Gastrocnemius medialis (tissue), 4 donors: ENCODE results near the gene SLC25A1. TPM values are rescaled to one million over a fixed set of nuclear protein-coding genes. Genes with fewer than 3 reads are reported as not detected.

Experiments
- ATAC-seq, 2 donors: fragments of 150-250 bp; one replicate each; pipeline ENCODE4 v1.9.1; 2016
- DNase-seq, 2 donors: peaks; one replicate each; pipeline ENCODE4 v3.0.0-alpha.2; 2019
- H3K27ac ChIP-seq, 4 donors: fragments of 200-600 bp; sonication (generic); 1 replicate in 1 of 4; 2 replicates in 3 of 4; pipeline ENCODE4 v1.5.1; 2016 to 2018; ENCODE audit warnings: mild to moderate bottlenecking in 2 of 4, moderate library complexity in 1 of 4
- H3K27me3 ChIP-seq, 3 donors: fragments of 200-600 bp; sonication (generic) in 2 of 3; 1 replicate in 1 of 3; 2 replicates in 2 of 3; pipeline versions ENCODE4 v1.5.1 to v1.6.0; 2016 to 2019; ENCODE audit warnings: mild to moderate bottlenecking in 1 of 3, moderate library complexity in 1 of 3
- H3K36me3 ChIP-seq, 2 donors: fragments of 200-600 bp; sonication (generic) in 1 of 2; one replicate each; pipeline ENCODE4 v1.5.1; 2017 to 2018
- H3K4me1 ChIP-seq, 2 donors: fragments of 200-600 bp; sonication (generic) in 1 of 2; one replicate each; pipeline ENCODE4 v1.5.1; 2016 to 2017; ENCODE audit warnings: mild to moderate bottlenecking in 2 of 2
- H3K4me3 ChIP-seq, 4 donors: fragments of 200-600 bp; sonication (generic) in 3 of 4; 1 replicate in 1 of 4; 2 replicates in 3 of 4; pipeline ENCODE4 v1.5.1; 2016 to 2019; ENCODE audit warnings: mild to moderate bottlenecking in 2 of 4
- H3K9me3 ChIP-seq, 3 donors: fragments of 200-600 bp; sonication (generic) in 2 of 3; 1 replicate in 1 of 3; 2 replicates in 2 of 3; pipeline ENCODE4 v1.5.1; 2016 to 2019
- POLR2A ChIP-seq, 2 donors: fragments of 450-650 bp; IDR thresholded peaks; one replicate each; pipeline ENCODE4 v1.6.1; 2017; ENCODE audit warnings: antibody characterized with exemption in 2 of 2, mild to moderate bottlenecking in 2 of 2, moderate library complexity in 2 of 2
- in situ Hi-C, 4 donors: fragments of 200-750 bp; cut with MboI; loops; one replicate each; pipeline versions ENCODE4 v1.15.0 to v1.8.0; 2017; ENCODE audit warnings: low sequenced_read_pairs in 4 of 4
- intact Hi-C: fragments of 100-400 bp; cut with DNase I; formaldehyde crosslinking; loops from one replicate; pipeline ENCODE4 v1.15.1; 2023; ENCODE audit warnings: low total_unique reads
- total RNA-seq, 4 donors: library from RNA; depleted of rRNA; stranded (reverse); fragments of >200 nt; gene quantifications; one replicate each; pipeline versions ENCODE4 v1.1.0 to v1.2.3, GENCODE V29; 2016
- TF ChIP-seq, protein P1 (sequence below), 5 experiments: fragments of 450-650 bp in 3 of 5; fragments of 200-600 bp in 2 of 5; sonication (generic) in 2 of 5; IDR thresholded peaks in 4 of 5; conservative IDR thresholded peaks in 1 of 5; 1 replicate in 4 of 5; 2 replicates in 1 of 5; pipeline ENCODE4 v1.5.1; 2016 to 2019; ENCODE audit warnings: antibody characterized with exemption in 5 of 5, mild to moderate bottlenecking in 3 of 5, moderate library complexity in 3 of 5

The SLC25A1 gene
- total RNA-seq, 4 donors from 2014 or later: 10.5 to 16.6 (median 13.5) TPM

DNA sequence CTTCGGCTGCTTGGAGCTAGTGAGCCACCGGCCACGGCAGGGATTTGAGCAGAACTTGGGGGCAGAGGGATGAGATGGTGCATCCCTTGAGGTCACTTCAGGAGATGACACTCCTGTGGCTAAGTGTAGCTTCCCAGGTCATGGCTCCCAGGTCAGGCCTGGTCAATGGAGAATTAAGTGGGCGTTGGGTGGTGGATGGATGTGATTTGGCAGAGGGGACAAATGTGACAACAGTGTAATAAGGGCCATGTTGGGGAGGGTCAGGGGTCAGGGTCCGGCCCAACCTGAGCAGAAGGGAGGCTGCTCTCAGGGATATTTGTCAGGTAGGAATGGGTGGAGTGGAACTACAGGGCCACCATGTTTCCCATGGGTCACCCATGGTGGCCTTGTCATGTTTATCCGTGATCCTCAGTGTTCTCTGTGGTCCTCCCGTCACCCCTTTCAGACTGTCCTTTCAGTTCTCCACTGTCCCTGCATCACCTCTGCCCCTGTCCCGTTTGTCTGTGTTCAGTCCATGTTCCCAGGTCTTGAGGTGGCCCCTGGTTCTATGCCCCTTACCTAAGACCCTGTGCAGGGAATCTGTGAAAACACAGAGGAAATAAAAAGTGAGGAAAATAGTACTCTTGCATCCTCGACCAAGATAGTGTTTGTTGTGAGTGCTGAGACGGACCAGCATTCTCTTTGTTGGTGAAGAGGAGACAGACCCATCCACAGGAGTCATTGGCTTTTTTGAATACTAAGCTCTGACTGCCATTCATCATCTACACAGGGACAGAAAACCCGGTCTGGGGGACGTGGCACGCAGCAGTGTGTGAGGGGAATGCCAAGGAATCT lies 6.1 kb downstream of the SLC25A1 start:
- intact Hi-C loops: no loop called here
- no peaks in the 10 kb centered on the region for H3K9me3 ChIP-seq
- TF ChIP-seq, protein P1, sequence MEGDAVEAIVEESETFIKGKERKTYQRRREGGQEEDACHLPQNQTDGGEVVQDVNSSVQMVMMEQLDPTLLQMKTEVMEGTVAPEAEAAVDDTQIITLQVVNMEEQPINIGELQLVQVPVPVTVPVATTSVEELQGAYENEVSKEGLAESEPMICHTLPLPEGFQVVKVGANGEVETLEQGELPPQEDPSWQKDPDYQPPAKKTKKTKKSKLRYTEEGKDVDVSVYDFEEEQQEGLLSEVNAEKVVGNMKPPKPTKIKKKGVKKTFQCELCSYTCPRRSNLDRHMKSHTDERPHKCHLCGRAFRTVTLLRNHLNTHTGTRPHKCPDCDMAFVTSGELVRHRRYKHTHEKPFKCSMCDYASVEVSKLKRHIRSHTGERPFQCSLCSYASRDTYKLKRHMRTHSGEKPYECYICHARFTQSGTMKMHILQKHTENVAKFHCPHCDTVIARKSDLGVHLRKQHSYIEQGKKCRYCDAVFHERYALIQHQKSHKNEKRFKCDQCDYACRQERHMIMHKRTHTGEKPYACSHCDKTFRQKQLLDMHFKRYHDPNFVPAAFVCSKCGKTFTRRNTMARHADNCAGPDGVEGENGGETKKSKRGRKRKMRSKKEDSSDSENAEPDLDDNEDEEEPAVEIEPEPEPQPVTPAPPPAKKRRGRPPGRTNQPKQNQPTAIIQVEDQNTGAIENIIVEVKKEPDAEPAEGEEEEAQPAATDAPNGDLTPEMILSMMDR (IDR thresholded peaks at IDR 0.05 in 4 of 5, conservative IDR thresholded peaks at IDR 0.05 in 1 of 5): no peak
- DNase-seq (peak in 1 of 2 donors; percentile 26), ATAC-seq (peak; percentile 1 to 7)
- in situ Hi-C loops: no loop called here
- peaks cover 15 to 23% (median 22%) of the 10 kb centered on the region in 3 donors for H3K27me3 ChIP-seq
- peaks cover 47 to 57% of the 10 kb centered on the region in 2 donors for H3K4me1 ChIP-seq
- H3K36me3 ChIP-seq: peaks cover 0 to 9% of the 10 kb centered on the region in 2 donors
- H3K27ac ChIP-seq: peak overlapping the region; percentile 92 to 97 (median 93)
- H3K4me3 ChIP-seq: peak overlapping the region; percentile 86 to 98 (median 93)

- in situ Hi-C loops (no loop called here), intact Hi-C loops (no loop called here)
- no peak for TF ChIP-seq POLR2A (IDR thresholded peaks at IDR 0.05)
- TF ChIP-seq, protein P1 (IDR thresholded peaks at IDR 0.05 in 4 of 5, conservative IDR thresholded peaks at IDR 0.05 in 1 of 5): no peak
- H3K36me3 ChIP-seq: no peaks in the 10 kb centered on the region
- peak overlapping the region in 1 of 4 donors; percentile 97 for H3K27ac ChIP-seq
- DNase-seq (no peak), ATAC-seq (no peak)
- H3K9me3 ChIP-seq: no peaks in the 10 kb centered on the region
- peaks cover 23 to 40% (median 30%) of the 10 kb centered on the region in 3 donors for H3K27me3 ChIP-seq
- H3K4me3 ChIP-seq: peak overlapping the region in 2 of 4 donors; percentile 35 to 36
- peaks cover 37 to 50% of the 10 kb centered on the region in 2 donors for H3K4me1 ChIP-seq
Measured at GRCh38 chr22:19169947-19170318, 8.6 kb downstream of the SLC25A1 start.

GRCh38 chr22:19169002-19169946 lies 9.3 kb downstream of the SLC25A1 start:
- intact Hi-C loops: no loop called here
- DNase-seq: no peak
- in situ Hi-C loops: no loop called here
- Histone ChIP-seq H3K4me1 (peaks cover 30 to 44% of the 10 kb centered on the region in 2 donors), H3K4me3 (peak overlapping the region in 3 of 4 donors; percentile 28 to 36 (median 35)), H3K9me3 (no peaks in the 10 kb centered on the region), H3K27me3 (peaks cover 25 to 44% (median 36%) of the 10 kb centered on the region in 3 donors), H3K27ac (no peak overlapping the region), H3K36me3 (no peaks in the 10 kb centered on the region)
- ATAC-seq: no peak
- TF ChIP-seq, protein P1 (IDR thresholded peaks at IDR 0.05 in 4 of 5, conservative IDR thresholded peaks at IDR 0.05 in 1 of 5): no peak
- no peak for TF ChIP-seq POLR2A (IDR thresholded peaks at IDR 0.05)

- in situ Hi-C loops (no loop called here), intact Hi-C loops (no loop called here)
- Histone ChIP-seq H3K4me1 (peaks cover 24 to 34% of the 10 kb centered on the region in 2 donors), H3K27me3 (peaks cover 27 to 44% (median 39%) of the 10 kb centered on the region in 3 donors), H3K36me3 (no peaks in the 10 kb centered on the region), H3K27ac (no peak overlapping the region), H3K9me3 (no peaks in the 10 kb centered on the region), H3K4me3 (no peak overlapping the region)
- TF ChIP-seq, protein P1 (IDR thresholded peaks at IDR 0.05 in 4 of 5, conservative IDR thresholded peaks at IDR 0.05 in 1 of 5): no peak
- TF ChIP-seq POLR2A (IDR thresholded peaks at IDR 0.05): no peak
- ATAC-seq (no peak), DNase-seq (no peak)
Measured at GRCh38 chr22:19168088-19168890, 10.2 kb downstream of the SLC25A1 start.
